ENCODE results near the gene RBM20. TPM values are rescaled to one million over a fixed set of nuclear protein-coding genes. Genes with fewer than 3 reads are reported as not detected.

The RBM20 gene
- total and polyA plus RNA-seq, 2 experiments from 2014 or later, result 3.7 to 4.0 TPM

- Histone ChIP-seq H3K4me1 (ENCODE audit: insufficient read depth) (no peaks in the 10 kb centered on the region), H4K20me1 (ENCODE audit: insufficient read depth, poor library complexity, severe bottlenecking) (no peaks in the 10 kb centered on the region), H3K4me2 (no peak overlapping the region), H3K9me3 (ENCODE audit: low read depth) (no peaks in the 10 kb centered on the region), H3K9me2 (replicated peaks; ENCODE audit: insufficient read depth) (no peaks in the 10 kb centered on the region), H3K79me2 (no peaks in the 10 kb centered on the region), H3K4me3 (no peak overlapping the region), H2AFZ (no peak overlapping the region), H3K27ac (no peak overlapping the region), H3K36me3 (replicated peaks; ENCODE audit: insufficient read depth, low read depth) (no peaks in the 10 kb centered on the region), H3K27me3 (no peaks in the 10 kb centered on the region)
- no peak for TF ChIP-seq EZH2 (IDR thresholded peaks at IDR 0.05; ENCODE audit: borderline replicate concordance)
- no peak for TF ChIP-seq EZH2phosphoT487 (IDR thresholded peaks at IDR 0.05; ENCODE audit: low read depth, severe bottlenecking, unreplicated experiment)
- TF ChIP-seq, protein P1, sequence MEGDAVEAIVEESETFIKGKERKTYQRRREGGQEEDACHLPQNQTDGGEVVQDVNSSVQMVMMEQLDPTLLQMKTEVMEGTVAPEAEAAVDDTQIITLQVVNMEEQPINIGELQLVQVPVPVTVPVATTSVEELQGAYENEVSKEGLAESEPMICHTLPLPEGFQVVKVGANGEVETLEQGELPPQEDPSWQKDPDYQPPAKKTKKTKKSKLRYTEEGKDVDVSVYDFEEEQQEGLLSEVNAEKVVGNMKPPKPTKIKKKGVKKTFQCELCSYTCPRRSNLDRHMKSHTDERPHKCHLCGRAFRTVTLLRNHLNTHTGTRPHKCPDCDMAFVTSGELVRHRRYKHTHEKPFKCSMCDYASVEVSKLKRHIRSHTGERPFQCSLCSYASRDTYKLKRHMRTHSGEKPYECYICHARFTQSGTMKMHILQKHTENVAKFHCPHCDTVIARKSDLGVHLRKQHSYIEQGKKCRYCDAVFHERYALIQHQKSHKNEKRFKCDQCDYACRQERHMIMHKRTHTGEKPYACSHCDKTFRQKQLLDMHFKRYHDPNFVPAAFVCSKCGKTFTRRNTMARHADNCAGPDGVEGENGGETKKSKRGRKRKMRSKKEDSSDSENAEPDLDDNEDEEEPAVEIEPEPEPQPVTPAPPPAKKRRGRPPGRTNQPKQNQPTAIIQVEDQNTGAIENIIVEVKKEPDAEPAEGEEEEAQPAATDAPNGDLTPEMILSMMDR (IDR thresholded peaks at IDR 0.05; ENCODE audit: poor library complexity), result no peak
- no peak for DNase-seq (ENCODE audit: low spot score)
- WGBS (ENCODE audit: low lambda C conversion rate, missing lambda C conversion rate), result 66% methylated on average over 9 of the region's 9 CpGs
Measured at GRCh38 chr10:110667620-110668343, 23.6 kb downstream of the RBM20 start.

DNA sequence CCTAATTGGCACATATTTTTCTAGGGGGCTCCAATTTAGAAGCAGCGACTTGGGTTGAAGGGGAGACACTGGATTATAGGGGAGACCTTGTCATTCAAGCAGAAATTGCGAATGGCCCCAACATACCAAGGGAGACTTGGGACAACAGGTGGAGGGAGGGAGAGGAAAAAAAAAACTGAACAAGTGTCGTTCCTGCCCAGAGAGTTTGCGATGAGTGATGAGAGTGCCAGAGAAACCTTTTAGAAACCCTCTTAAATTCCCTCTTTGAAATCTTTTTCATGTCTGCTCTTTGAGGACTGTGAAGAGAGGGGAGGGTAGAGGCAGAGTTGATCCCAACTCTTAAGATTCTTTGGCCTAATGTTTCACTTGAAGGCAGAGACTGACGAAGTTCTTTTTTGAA lies 24.3 kb downstream of the RBM20 start:
- TF ChIP-seq, protein P1 (IDR thresholded peaks at IDR 0.05; ENCODE audit: poor library complexity), result no peak
- TF ChIP-seq EZH2phosphoT487 (IDR thresholded peaks at IDR 0.05; ENCODE audit: low read depth, severe bottlenecking, unreplicated experiment) (no peak), EZH2 (IDR thresholded peaks at IDR 0.05; ENCODE audit: borderline replicate concordance) (no peak)
- H3K79me2 ChIP-seq, result no peaks in the 10 kb centered on the region
- H3K27me3 ChIP-seq, result no peaks in the 10 kb centered on the region
- no peaks in the 10 kb centered on the region for H3K4me1 ChIP-seq (ENCODE audit: insufficient read depth)
- no peak for DNase-seq (ENCODE audit: low spot score)
- H4K20me1 ChIP-seq (ENCODE audit: insufficient read depth, poor library complexity, severe bottlenecking), result no peaks in the 10 kb centered on the region
- H3K36me3 ChIP-seq (replicated peaks; ENCODE audit: insufficient read depth, low read depth), result no peaks in the 10 kb centered on the region
- H3K9me2 ChIP-seq (replicated peaks; ENCODE audit: insufficient read depth), result no peaks in the 10 kb centered on the region
- no peaks in the 10 kb centered on the region for H3K9me3 ChIP-seq (ENCODE audit: low read depth)
- H3K27ac ChIP-seq, result no peak overlapping the region
- 47% methylated on average over 5 of the region's 5 CpGs for WGBS (ENCODE audit: low lambda C conversion rate, missing lambda C conversion rate)
- no peak overlapping the region for H2AFZ ChIP-seq
- H3K4me3 ChIP-seq, result no peak overlapping the region
- no peak overlapping the region for H3K4me2 ChIP-seq

- no peak overlapping the region for H2AFZ ChIP-seq
- H3K79me2 ChIP-seq, result no peaks in the 10 kb centered on the region
- WGBS (ENCODE audit: low lambda C conversion rate, missing lambda C conversion rate), result 86% methylated on average over 6 of the region's 6 CpGs
- H3K4me1 ChIP-seq (ENCODE audit: insufficient read depth), result no peaks in the 10 kb centered on the region
- H4K20me1 ChIP-seq (ENCODE audit: insufficient read depth, poor library complexity, severe bottlenecking), result no peaks in the 10 kb centered on the region
- no peaks in the 10 kb centered on the region for H3K9me2 ChIP-seq (replicated peaks; ENCODE audit: insufficient read depth)
- no peak for DNase-seq (ENCODE audit: low spot score)
- H3K4me3 ChIP-seq, result no peak overlapping the region
- no peaks in the 10 kb centered on the region for H3K9me3 ChIP-seq (ENCODE audit: low read depth)
- H3K4me2 ChIP-seq, result no peak overlapping the region
- H3K36me3 ChIP-seq (replicated peaks; ENCODE audit: insufficient read depth, low read depth), result no peaks in the 10 kb centered on the region
- H3K27ac ChIP-seq, result no peak overlapping the region
- no peaks in the 10 kb centered on the region for H3K27me3 ChIP-seq
- TF ChIP-seq EZH2 (IDR thresholded peaks at IDR 0.05; ENCODE audit: borderline replicate concordance) (no peak), EZH2phosphoT487 (IDR thresholded peaks at IDR 0.05; ENCODE audit: low read depth, severe bottlenecking, unreplicated experiment) (no peak)
- TF ChIP-seq, protein P1 (IDR thresholded peaks at IDR 0.05; ENCODE audit: poor library complexity), result no peak
Measured at GRCh38 chr10:110670335-110670734, 26.2 kb downstream of the RBM20 start.

Measured in hepatocyte (in vitro differentiated cells).